Frontal cortex (tissue), 4 donors: ENCODE measurements around the gene HPS1. TPM values are rescaled to one million over a fixed set of nuclear protein-coding genes. Genes with fewer than 3 reads are reported as not detected.
"Not testable (repeated sequence)": the region's sequence is repeated elsewhere in the genome, so short reads cannot be mapped to it uniquely, and the experiment has no call there.

ENCODE experiments used
- DNase-seq, 2 donors: peaks; one replicate each; pipeline ENCODE4 v3.0.0; 2012; ENCODE audit warnings: low spot score in 2 of 2
- FAIRE-seq: peaks from 2 replicates; lab custom pipeline; 2012; peaks lifted over from hg19 to GRCh38; lab: Jason Lieb, UNC
- total RNA-seq: library from RNA; depleted of rRNA; stranded (reverse); fragments of >200 nt; gene quantifications from one replicate; pipeline ENCODE4 v1.2.3, GENCODE V29; 2014
- donor health status: control.
- donor health status: control.
- donor health status: control.

HPS1 gene
- total RNA-seq, 1 donor from 2014 or later = 10.2 TPM

DNA sequence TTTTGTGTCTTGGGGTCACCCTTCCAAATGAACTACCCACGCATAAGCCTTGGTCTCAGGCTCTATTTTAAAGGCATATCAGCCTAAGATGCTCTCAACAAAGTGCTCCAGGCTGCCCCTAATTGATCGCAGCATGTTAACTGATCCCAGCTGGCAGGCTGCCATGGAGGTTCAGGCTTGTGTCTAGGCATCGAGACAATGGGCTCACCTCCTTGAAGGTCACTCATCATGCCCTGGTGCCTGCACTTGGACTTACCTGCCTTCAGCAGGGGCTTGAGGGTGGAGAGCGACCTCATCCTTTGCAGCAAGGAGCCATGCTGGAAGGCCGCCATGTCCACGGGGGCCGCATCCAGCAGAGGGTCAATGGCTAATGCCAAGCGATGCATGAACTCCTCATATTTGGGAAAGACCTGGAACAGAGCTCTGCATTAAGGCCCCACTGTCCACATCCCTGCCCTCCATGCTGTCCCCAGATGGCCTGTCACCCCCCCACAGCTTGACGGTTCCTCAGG, 49.6 kb downstream of the HPS1 start:
- no peak for DNase-seq
- FAIRE-seq = no peak

GRCh38 chr10:98396096-98397063, 50.4 kb downstream of the HPS1 start:
- no peak for FAIRE-seq
- no peak for DNase-seq

DNA sequence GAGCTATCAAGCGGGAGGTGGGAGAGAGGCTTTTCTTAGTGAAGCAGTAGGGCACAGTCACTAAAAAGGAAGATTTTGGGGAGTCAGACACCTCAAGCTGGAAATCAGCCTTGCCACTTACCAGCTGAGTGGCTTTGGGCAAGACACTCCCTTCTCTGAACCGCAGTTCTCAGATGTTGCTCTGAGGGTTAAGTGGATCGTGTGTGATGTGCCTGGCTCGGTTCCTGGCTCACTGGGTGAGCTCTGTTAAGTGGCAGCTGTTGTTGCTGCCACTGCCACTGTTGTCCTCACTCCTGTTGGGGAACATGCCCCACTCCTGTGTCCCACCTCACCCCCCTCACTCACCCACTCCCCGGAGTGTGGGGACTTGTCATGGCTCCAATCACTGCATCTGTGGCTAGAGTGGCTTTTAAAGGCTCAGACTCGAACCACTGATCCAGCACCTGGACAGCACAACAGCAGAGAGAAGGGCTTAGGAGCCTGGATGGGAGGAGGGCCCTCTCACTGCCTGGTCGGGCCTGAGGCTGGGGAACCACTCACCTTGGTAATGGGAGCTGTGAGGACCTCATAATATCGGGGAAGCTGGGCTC, 51.8 kb downstream of the HPS1 start:
- FAIRE-seq = no peak
- DNase-seq = no peak

GRCh38 chr10:98391578-98391991, 55.1 kb downstream of the HPS1 start:
- DNase-seq (no peak), FAIRE-seq (no peak)

- DNase-seq (no peak), FAIRE-seq (no peak)
Measured at GRCh38 chr10:98391065-98391464, 55.7 kb downstream of the HPS1 start.

GRCh38 chr10:98390406-98390805, 56.3 kb downstream of the HPS1 start:
- DNase-seq (no peak), FAIRE-seq (no peak)

DNA sequence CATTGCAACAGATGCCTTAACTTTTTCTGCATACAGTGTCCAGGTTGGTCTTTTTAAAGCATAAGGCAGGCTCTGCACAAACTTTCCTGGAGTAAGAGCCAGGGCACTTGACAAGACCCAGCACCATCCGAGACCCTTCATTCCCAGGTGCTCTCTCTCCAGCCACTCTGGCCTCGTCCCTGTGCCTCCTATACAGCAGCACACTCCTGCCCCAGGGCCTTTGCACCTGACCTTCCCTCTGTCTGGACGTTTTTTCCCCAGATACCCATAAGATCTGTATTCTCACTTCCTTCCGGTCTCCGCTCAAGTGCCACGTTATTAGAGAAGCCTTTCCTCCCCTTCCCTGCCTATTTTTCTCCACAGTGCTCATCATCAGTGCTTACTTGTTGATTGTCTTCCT, 57.3 kb downstream of the HPS1 start:
- DNase-seq (no peak), FAIRE-seq (no peak)

DNA sequence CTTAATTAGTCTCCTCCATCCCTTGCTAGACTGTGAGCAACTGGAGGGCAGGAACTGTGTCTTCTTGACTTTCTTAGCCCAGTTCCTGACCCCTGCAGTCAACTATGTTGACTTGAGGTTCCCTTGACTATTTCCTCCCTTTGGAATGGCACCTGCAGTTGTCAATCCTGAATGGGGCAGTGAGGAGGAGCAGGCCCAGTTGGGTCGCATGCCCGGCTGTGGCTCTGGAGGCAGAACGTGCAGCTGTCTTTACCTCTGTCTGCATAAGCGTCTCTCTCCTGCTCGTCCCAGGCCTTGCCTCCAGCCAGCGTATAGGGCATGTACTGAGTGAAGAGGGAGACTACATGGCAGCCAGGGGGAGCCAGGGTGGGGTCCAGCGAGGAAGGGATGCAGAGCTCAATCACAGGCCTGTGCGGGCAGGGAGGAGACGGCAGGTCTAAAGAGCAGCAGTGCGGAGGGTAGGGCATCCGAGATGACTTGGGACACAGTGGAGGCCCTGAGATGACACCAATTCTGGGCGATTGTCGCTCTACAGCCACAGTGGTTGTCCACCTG, 58.6 kb downstream of the HPS1 start:
- DNase-seq (no peak), FAIRE-seq (no peak)

DNA sequence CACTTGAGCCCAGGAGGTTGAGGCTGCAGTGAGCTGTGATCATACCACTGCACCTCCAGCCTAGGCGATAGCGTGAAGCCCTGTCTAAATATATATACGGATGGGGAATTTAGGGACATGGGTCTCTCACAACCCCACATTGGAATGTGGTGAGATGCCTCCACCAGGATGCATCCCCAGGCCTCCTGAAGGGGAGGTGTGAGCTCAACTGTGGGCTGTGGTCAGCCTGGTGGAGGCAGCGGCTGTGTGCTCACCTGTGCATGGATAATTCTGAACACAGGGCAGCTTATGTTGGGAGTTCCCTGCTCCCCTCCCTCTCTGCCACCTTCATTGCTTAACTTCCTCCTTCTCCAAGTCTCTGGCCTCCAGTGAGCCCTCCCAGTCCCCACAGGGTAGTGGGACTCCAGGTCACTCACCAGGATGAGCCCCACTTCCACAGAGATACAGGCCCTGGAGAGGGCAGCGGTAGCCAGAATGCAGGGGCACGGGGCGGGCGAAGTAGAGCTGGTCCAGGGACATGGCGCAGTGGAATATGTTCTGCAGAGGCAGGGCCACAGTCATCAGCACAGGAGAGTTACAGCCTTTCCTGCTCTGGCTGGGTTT, 62.1 kb downstream of the HPS1 start:
- DNase-seq = no peak
- FAIRE-seq = no peak

DNA sequence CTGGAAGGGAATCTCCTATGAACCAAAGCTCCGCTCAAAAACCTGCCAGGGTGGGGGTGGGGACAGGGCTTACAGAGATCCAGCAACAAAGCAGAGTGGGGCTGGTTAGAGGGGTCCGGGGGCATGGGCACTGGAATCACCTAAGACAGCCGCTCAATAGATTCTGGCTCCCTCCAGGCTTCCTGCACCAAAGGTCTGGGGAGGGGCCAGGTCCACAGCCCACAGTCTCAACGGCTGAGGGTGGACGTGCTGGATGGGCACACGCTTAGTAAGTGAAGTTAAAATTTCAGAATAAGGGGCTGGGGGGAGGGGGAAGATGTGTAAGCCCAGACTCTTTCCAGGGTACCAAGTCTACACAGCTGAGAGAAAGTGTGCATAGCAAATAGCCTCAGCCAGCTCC, 62.9 kb downstream of the HPS1 start:
- DNase-seq = no peak
- FAIRE-seq = no peak

GRCh38 chr10:98383134-98383667, 63.5 kb downstream of the HPS1 start:
- FAIRE-seq, DNase-seq: not testable (repeated sequence)

GRCh38 chr10:98382691-98383101, 64.0 kb downstream of the HPS1 start:
- DNase-seq (no peak), FAIRE-seq (no peak)

DNA sequence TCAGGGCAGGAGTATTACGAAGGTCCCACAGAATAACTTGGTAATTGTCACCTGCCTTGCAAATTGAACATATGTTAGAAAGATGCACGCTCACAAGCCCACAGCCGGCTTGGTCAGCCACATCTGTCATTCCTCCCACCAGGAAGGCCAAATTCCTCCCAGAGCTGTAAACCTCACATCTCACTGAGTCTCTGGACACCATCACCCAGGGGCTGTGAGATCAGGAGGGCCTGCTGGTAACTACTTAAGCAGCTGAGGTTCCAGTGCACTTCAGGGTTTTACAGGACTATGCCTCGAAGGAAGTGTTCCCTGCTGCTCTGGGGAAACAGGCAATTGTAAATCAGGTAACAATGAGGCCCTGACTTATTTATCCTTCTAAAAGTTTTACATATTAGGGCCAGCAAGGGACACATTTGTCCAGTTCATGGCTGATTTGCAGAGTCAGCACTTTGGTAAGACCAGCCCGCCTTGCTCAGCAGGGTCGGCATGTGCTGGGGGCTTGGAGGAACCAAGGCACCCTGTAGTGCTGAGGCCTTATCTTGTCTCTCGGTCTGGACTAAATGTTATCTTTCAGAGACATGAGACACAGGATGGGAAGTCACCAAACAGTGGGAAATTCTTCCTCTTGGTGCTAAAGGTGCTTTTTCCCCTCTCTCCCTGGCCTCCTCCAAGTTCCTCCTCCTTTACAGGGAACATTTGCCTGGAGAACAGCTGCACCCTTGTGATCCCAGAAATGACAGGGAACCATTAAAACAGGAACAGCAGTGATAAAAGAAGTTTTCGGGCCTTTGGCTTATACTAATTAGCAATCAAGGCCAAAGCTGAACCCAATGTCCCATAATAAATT, 66.0 kb downstream of the HPS1 start:
- DNase-seq (no peak), FAIRE-seq (no peak)

DNA sequence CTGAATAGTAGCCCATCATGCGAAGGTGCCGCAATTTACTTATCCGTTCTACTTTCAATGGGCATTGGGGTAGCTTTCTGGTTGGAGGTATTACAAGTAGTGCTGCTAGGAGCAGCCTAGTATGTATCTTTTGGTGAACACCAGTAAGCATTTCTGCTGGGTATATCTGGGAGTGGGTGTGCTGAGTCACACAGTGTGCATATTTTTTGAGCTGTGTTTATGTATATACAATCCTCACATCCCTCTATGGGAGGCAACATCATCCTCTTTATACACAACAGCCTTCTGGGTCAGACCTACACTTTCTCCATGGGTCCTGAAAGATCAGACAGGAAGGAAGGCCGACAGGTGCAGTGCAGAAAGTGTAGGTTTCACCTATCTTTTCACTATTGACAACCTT, 68.0 kb downstream of the HPS1 start:
- no peak for FAIRE-seq
- DNase-seq = no peak

GRCh38 chr10:98377536-98377935, 69.2 kb downstream of the HPS1 start:
- DNase-seq = no peak
- FAIRE-seq = no peak

- FAIRE-seq (no peak), DNase-seq (no peak)
Measured at GRCh38 chr10:98377001-98377400, 69.7 kb downstream of the HPS1 start.

DNA sequence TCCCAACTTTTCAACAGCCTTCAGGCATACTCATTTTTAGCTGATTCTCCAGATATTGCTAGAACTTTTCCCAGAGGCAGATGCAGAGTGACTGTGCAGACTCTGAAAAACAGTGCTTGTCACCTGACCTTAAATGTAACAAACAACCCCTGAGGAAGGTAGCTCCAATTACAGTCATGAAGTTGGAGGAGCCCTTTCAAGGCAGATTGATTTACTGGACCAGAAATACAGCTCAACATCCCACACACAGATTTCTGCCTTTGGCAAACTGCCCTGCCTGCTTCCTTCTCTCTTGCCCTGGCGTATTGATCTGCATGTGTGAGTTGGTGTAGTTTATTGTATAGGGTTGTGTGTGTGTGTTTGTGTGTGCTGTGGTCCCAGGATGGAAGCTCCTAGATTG, 70.2 kb downstream of the HPS1 start:
- DNase-seq (no peak), FAIRE-seq (no peak)

GRCh38 chr10:98374217-98374985, 72.3 kb downstream of the HPS1 start:
- DNase-seq (no peak), FAIRE-seq (no peak)
